HG02610 (cell line): ENCODE data around the gene VRK3.
A peak's percentile ranks its signal among the peaks of the same experiment; 100 is the strongest.
"Not testable (repeated sequence)": the region's sequence is repeated elsewhere in the genome, so short reads cannot be mapped to it uniquely, and the experiment has no call there.

Source experiments
- ATAC-seq: cut with Tn5 transposase; IDR thresholded peaks from one replicate; pipeline ENCODE4 v1.9.1; 2021; ENCODE audit warnings: mild to moderate bottlenecking, moderate library complexity; ENCODE audit not compliant: unreplicated experiment

VRK3 gene

GRCh38 chr19:49958596-49958995, 66.6 kb downstream of the VRK3 start:
- ATAC-seq: not testable (repeated sequence)

GRCh38 chr19:49958144-49958543, 67.0 kb downstream of the VRK3 start:
- ATAC-seq: not testable (repeated sequence)

- no peak for ATAC-seq
Observed at GRCh38 chr19:49957262-49957915, 67.8 kb downstream of the VRK3 start.

GRCh38 chr19:49956115-49956495, 69.1 kb downstream of the VRK3 start:
- ATAC-seq: no peak

- no peak for ATAC-seq
Observed at GRCh38 chr19:49954933-49955332, 70.2 kb downstream of the VRK3 start.

GRCh38 chr19:49954092-49954829, 70.9 kb downstream of the VRK3 start:
- no peak for ATAC-seq

GRCh38 chr19:49953416-49953815, 71.8 kb downstream of the VRK3 start:
- ATAC-seq: no peak

- ATAC-seq: no peak
Observed at GRCh38 chr19:49952906-49953305, 72.3 kb downstream of the VRK3 start.

GRCh38 chr19:49952479-49952836, 72.7 kb downstream of the VRK3 start:
- no peak for ATAC-seq

GRCh38 chr19:49951806-49952478, 73.2 kb downstream of the VRK3 start:
- no peak for ATAC-seq

- ATAC-seq: no peak
Observed at GRCh38 chr19:49950956-49951526, 74.1 kb downstream of the VRK3 start.

- no peak for ATAC-seq
Observed at GRCh38 chr19:49950590-49950948, 74.6 kb downstream of the VRK3 start.

- ATAC-seq: no peak
Observed at GRCh38 chr19:49949742-49950589, 75.2 kb downstream of the VRK3 start.

- no peak for ATAC-seq
Observed at GRCh38 chr19:49946415-49946814, 78.8 kb downstream of the VRK3 start.

GRCh38 chr19:49944567-49944966, 80.6 kb downstream of the VRK3 start:
- peak; percentile 44 for ATAC-seq

- no peak for ATAC-seq
Observed at GRCh38 chr19:49940482-49940791, 84.7 kb downstream of the VRK3 start.

GRCh38 chr19:49939721-49940481, 85.3 kb downstream of the VRK3 start:
- no peak for ATAC-seq

GRCh38 chr19:49938662-49939061, 86.5 kb downstream of the VRK3 start:
- ATAC-seq: no peak

GRCh38 chr19:49937750-49938381, 87.3 kb downstream of the VRK3 start:
- ATAC-seq: no peak

GRCh38 chr19:49936549-49936948, 88.6 kb downstream of the VRK3 start:
- ATAC-seq: no peak
